ENCODE measurements around the gene ZNF654.

Gene ZNF654

DNA sequence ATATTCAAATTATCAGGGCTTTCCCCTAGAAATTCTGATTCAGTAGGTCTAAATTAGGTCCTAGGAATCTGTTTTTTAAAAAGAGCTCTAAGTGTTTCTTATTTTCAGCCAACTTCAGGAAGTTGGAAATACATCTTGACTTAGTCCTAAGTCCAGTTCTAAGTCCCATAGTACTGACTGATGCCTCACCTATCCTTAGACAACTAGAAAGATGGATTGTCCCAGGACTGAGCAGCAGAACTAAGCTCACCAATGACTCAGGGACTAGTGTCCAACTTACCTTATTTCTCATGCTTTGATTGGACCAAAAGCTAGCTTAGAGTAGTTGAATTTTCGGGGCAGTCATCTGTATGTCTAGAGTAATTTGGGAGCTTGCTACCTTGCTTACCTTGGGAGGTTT is 64.5 kb downstream of the ZNF654 start:
- TF ChIP-seq, protein P1, sequence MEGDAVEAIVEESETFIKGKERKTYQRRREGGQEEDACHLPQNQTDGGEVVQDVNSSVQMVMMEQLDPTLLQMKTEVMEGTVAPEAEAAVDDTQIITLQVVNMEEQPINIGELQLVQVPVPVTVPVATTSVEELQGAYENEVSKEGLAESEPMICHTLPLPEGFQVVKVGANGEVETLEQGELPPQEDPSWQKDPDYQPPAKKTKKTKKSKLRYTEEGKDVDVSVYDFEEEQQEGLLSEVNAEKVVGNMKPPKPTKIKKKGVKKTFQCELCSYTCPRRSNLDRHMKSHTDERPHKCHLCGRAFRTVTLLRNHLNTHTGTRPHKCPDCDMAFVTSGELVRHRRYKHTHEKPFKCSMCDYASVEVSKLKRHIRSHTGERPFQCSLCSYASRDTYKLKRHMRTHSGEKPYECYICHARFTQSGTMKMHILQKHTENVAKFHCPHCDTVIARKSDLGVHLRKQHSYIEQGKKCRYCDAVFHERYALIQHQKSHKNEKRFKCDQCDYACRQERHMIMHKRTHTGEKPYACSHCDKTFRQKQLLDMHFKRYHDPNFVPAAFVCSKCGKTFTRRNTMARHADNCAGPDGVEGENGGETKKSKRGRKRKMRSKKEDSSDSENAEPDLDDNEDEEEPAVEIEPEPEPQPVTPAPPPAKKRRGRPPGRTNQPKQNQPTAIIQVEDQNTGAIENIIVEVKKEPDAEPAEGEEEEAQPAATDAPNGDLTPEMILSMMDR (IDR thresholded peaks at IDR 0.05; ENCODE audit: low read depth, low read length, missing control alignments) = no peak

DNA sequence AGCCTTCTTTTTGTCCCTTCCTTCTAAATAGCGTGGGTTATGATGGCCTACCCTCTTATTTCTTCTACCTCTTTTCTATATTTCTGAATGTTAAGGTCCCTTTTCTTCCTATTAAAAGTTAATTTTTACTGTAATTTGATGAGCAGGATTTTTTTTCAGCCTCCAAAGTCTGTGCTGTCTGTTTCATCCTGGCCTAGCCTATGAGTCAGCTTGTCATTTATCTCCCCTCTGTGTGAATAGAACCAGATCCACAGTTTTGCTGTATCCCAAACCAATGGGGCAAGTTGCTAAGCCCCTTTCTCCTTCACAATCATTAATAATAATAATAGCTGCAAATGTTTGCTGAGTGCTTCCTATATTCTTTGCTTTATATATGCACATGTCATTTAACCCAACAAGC is 72.6 kb downstream of the ZNF654 start:
- in situ Hi-C loops (cut with HindIII; ENCODE audit: low sequenced_read_pairs) = no loop called here
- no peak for DNase-seq (ENCODE audit: low read depth)
- no peak overlapping the region for H3K4me3 ChIP-seq (ENCODE audit: low read depth, low read length)
- TF ChIP-seq, protein P1 (IDR thresholded peaks at IDR 0.05; ENCODE audit: low read depth, low read length, missing control alignments) = no peak

More for the DNA sequence above, 64.5 kb downstream of the ZNF654 start:
- DNase-seq (ENCODE audit: low read depth) = no peak
- no peak overlapping the region for H3K4me3 ChIP-seq (ENCODE audit: low read depth, low read length)
- in situ Hi-C loops (cut with HindIII; ENCODE audit: low sequenced_read_pairs) = no loop called here

DNA sequence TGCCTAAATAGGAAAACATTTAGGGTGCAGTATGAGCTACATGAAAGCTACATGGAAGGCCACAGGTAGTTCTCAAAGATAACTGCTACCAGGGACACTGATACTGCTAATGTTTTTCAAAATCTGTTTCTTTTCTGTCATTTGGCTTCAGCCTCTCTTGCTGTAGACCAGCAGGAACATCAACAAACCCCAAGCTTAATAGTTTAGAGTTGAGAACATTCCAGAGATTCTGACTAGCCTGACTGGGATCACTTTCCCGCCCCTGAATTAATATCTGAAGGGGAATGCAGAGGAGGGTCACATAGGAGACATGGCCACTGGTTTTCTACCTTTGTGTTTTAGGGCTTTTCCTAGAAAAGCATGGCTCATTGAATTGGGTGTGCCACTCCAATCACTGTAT is 73.8 kb downstream of the ZNF654 start:
- DNase-seq (ENCODE audit: low read depth) = no peak
- H3K4me3 ChIP-seq (ENCODE audit: low read depth, low read length) = no peak overlapping the region
- in situ Hi-C loops (cut with HindIII; ENCODE audit: low sequenced_read_pairs) = no loop called here
- TF ChIP-seq, protein P1 (IDR thresholded peaks at IDR 0.05; ENCODE audit: low read depth, low read length, missing control alignments) = no peak

DNA sequence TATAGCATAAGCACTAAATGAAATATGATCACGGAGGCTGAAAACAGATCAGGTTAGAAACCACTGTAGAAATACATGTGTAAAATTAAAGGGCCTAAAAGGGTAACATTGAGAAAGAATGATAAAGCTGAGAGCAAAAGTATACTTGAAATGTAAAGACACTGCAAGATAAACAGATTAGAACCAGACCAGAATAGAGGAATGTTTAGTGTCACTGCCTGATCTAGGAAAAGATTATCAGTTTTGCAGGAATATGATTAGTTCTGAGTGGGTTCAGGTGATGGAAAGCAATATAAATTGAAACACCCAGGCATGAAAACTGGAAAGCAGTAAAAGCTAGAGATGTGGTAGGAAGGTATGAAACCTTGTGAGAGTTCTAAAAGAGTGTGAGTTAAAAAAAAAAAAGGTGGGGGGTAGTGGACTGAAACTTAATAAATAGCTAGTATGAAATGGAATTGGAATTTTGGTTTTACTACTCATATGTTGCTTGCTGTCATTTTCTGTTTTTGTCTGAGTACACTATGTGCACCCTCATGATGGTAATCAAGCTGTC is 74.7 kb downstream of the ZNF654 start:
- in situ Hi-C loops (cut with HindIII; ENCODE audit: low sequenced_read_pairs) = no loop called here
- TF ChIP-seq, protein P1 (IDR thresholded peaks at IDR 0.05; ENCODE audit: low read depth, low read length, missing control alignments) = no peak
- no peak for DNase-seq (ENCODE audit: low read depth)
- H3K4me3 ChIP-seq (ENCODE audit: low read depth, low read length) = no peak overlapping the region

DNA sequence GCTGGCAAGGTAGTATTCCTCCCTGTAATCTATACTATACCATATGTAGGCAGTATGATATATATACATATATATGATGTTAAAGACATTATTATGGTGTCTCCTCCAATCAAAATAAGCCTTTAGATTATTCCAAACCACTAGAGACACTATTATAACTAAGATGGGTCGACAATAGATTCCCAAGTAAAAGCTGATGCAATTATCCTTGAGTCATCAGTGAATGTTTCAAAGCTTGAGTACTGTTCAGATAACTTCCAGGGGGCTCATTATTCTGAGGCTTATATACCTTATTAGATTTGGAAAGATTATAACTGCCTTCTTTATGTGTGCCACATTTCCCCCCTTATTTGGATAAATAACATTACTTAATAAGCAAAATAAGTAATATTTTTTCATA is 78.8 kb downstream of the ZNF654 start:
- TF ChIP-seq, protein P1 (IDR thresholded peaks at IDR 0.05; ENCODE audit: low read depth, low read length, missing control alignments) = no peak
- no peak overlapping the region for H3K4me3 ChIP-seq (ENCODE audit: low read depth, low read length)
- in situ Hi-C loops (cut with HindIII; ENCODE audit: low sequenced_read_pairs) = no loop called here
- DNase-seq (ENCODE audit: low read depth) = no peak

DNA sequence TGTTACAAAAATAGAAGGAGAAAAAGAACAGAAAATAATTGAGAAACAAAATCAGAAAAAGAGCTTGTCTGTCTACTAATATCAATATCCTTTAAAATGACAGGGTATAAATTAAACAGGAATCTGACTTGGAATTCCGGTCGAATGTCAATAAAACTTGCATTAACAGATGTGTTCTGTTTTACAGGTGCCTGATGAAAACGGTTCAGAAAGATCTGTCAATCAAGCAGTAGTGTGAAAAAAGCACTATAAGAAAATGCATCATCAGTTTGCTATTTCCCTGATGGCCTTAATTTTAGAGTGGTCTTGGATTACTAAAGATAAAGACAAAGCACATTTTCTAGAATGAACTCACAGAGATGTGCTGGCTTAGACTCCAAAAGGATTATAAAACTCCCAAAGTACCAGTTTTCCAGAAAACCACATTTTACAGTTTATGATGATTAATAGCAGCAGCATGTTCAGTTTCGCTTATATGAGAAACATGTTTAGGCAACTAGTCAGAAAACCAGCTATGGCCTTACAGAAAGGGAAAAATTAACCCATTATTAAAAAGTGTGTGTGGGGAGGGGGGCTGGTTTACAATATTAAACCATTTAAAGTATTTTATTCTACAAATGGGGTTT is 82.5 kb downstream of the ZNF654 start:
- H3K4me3 ChIP-seq (ENCODE audit: low read depth, low read length) = no peak overlapping the region
- TF ChIP-seq, protein P1 (IDR thresholded peaks at IDR 0.05; ENCODE audit: low read depth, low read length, missing control alignments) = no peak
- no peak for DNase-seq (ENCODE audit: low read depth)
- in situ Hi-C loops (cut with HindIII; ENCODE audit: low sequenced_read_pairs) = no loop called here
